IMR-90 (cell line): ENCODE measurements around the gene TMEM50A. TPM values are rescaled to one million over a fixed set of nuclear protein-coding genes. Genes with fewer than 3 reads are reported as not detected.
"Not testable (repeated sequence)": the region's sequence is repeated elsewhere in the genome, so short reads cannot be mapped to it uniquely, and the experiment has no call there.

Source experiments
- ATAC-seq: fragments of 200-7000 bp; cut with Tn5 transposase; 2 replicates; pipeline ENCODE4 v1.9.1; 2020; ENCODE audit warnings: low read depth, mild to moderate bottlenecking, moderate library complexity
- BruUV-seq: library from RNA; stranded (reverse); fragments of 400-500 nt; replicated peaks from 2 replicates; lab custom pipeline; 2021; lab: Mats Ljungman, UMichigan
- CTCF ChIA-PET: fragments of 300-600 bp; formaldehyde crosslinking; extraction: SDS; loops from one replicate; lab custom pipeline; 2021; ENCODE audit warnings: antibody characterized with exemption; lab: Yijun Ruan, JAX
- POLR2A ChIA-PET: fragments of 300-600 bp; sonication (Branson Sonifier 250); formaldehyde crosslinking; loops from one replicate; lab custom pipeline; 2022; ENCODE audit warnings: antibody characterized with exemption; ENCODE audit not compliant: unreplicated experiment; lab: Charles Lee
- DNase-seq: peaks from one replicate; pipeline ENCODE4 v3.0.0; 2013
- H2AFZ ChIP-seq: replicated peaks from 2 replicates; pipeline ENCODE3; 2013; ENCODE audit warnings: low read length, mild to moderate bottlenecking; ENCODE audit not compliant: poor library complexity
- H2AK5ac ChIP-seq: 2 replicates; pipeline ENCODE4 v1.6.1; 2013; ENCODE audit warnings: low read depth, low read length, inconsistent platforms
- H2AK9ac ChIP-seq: replicated peaks from 2 replicates; pipeline ENCODE3; 2013; ENCODE audit warnings: mild to moderate bottlenecking, low read depth, low read length, moderate library complexity; ENCODE audit not compliant: poor library complexity
- H2BK120ac ChIP-seq: 2 replicates; pipeline ENCODE4 v1.6.1; 2013; ENCODE audit warnings: low read depth, low read length, inconsistent platforms
- H2BK15ac ChIP-seq: 3 replicates; pipeline ENCODE4 v1.6.1; 2013; ENCODE audit warnings: low read depth, low read length, inconsistent platforms
- H2BK20ac ChIP-seq: 2 replicates; pipeline ENCODE4 v1.6.1; 2013; ENCODE audit warnings: low read depth, mild to moderate bottlenecking, inconsistent platforms, low read length, moderate library complexity
- H2BK5ac ChIP-seq: 2 replicates; pipeline ENCODE4 v1.6.1; 2013; ENCODE audit warnings: mild to moderate bottlenecking, low read depth, low read length, inconsistent platforms; ENCODE audit not compliant: poor library complexity, severe bottlenecking
- H3K14ac ChIP-seq: replicated peaks from 2 replicates; pipeline ENCODE4 v1.6.1; 2013; ENCODE audit warnings: low read depth, low read length, inconsistent platforms
- H3K18ac ChIP-seq: 2 replicates; pipeline ENCODE4 v1.6.1; 2013; ENCODE audit warnings: low read depth, low read length, control low read depth
- H3K23ac ChIP-seq: 2 replicates; pipeline ENCODE4 v1.6.1; 2013; ENCODE audit warnings: low read depth, low read length, inconsistent platforms
- H3K27ac ChIP-seq: 2 replicates; pipeline ENCODE4 v1.5.1; 2013; ENCODE audit warnings: mild to moderate bottlenecking, control low read depth, low read length; ENCODE audit not compliant: insufficient read depth
- H3K27me3 ChIP-seq: 2 replicates; pipeline ENCODE4 v1.6.1; 2013; ENCODE audit warnings: low read length; ENCODE audit not compliant: control insufficient read depth, insufficient read depth
- H3K36me3 ChIP-seq: 2 replicates; pipeline ENCODE4 v1.6.1; 2013; ENCODE audit warnings: low read length, mixed read lengths; ENCODE audit not compliant: control insufficient read depth, insufficient read depth
- H3K4ac ChIP-seq: 2 replicates; pipeline ENCODE4 v1.6.1; 2013; ENCODE audit warnings: low read depth, low read length, inconsistent platforms
- H3K4me1 ChIP-seq: 2 replicates; pipeline ENCODE4 v1.6.1; 2013; ENCODE audit warnings: low read length, mixed read lengths; ENCODE audit not compliant: control insufficient read depth, insufficient read depth
- H3K4me2 ChIP-seq: 2 replicates; pipeline ENCODE4 v1.6.1; 2013; ENCODE audit warnings: low read depth, mild to moderate bottlenecking, control low read depth, low read length, moderate library complexity
- H3K4me3 ChIP-seq: 2 replicates; pipeline ENCODE4 v1.5.1; 2013; ENCODE audit warnings: low read depth, mild to moderate bottlenecking, control low read depth, low read length, moderate library complexity; ENCODE audit not compliant: insufficient read depth
- H3K56ac ChIP-seq: 2 replicates; pipeline ENCODE4 v1.6.1; 2013; ENCODE audit warnings: low read length, inconsistent platforms; ENCODE audit not compliant: insufficient read depth; ENCODE audit errors: extremely low read depth
- H3K79me1 ChIP-seq, 2 experiments: 2 replicates each; pipeline ENCODE4 v1.6.1; 2013; ENCODE audit warnings: low read length in 2 of 2, inconsistent platforms in 1 of 2, low read depth in 1 of 2
- H3K9ac ChIP-seq: 2 replicates; pipeline ENCODE4 v1.6.1; 2013; ENCODE audit warnings: low read depth, low read length, control low read depth
- H3K9me1 ChIP-seq: 2 replicates; pipeline ENCODE4 v1.6.1; 2013; ENCODE audit warnings: low read length, inconsistent platforms; ENCODE audit not compliant: insufficient read depth
- H3K9me3 ChIP-seq: 2 replicates; pipeline ENCODE4 v1.6.1; 2013; ENCODE audit warnings: low read length; ENCODE audit not compliant: control insufficient read depth, insufficient read depth
- H4K20me1 ChIP-seq: 2 replicates; pipeline ENCODE4 v1.6.1; 2013; ENCODE audit warnings: low read length, inconsistent platforms; ENCODE audit not compliant: insufficient read depth
- H4K5ac ChIP-seq: 2 replicates; pipeline ENCODE4 v1.6.1; 2013; ENCODE audit warnings: mild to moderate bottlenecking, low read depth, low read length, control low read depth
- H4K8ac ChIP-seq, 2 experiments: 2 replicates each; pipeline ENCODE4 v1.6.1; 2013; ENCODE audit warnings: low read depth in 2 of 2, low read length in 2 of 2, control low read depth in 1 of 2, inconsistent platforms in 1 of 2
- H4K91ac ChIP-seq: 2 replicates; pipeline ENCODE4 v1.6.1; 2013; ENCODE audit warnings: low read depth, low read length, inconsistent platforms; ENCODE audit not compliant: insufficient read depth
- WGBS, 2 experiments: methylation state at CpG; one replicate each; pipeline versions ENCODE4 v1.1.5 to v1.1.7; 2013; ENCODE audit warnings: missing lambda C conversion rate in 2 of 2; ENCODE audit not compliant: insufficient read length in 1 of 2; ENCODE audit errors: extremely low coverage in 2 of 2; 5-methylcytosine and 5-hydroxymethylcytosine counted together
- dilution Hi-C: fragments of 300-500 bp; cut with HindIII; formaldehyde crosslinking; loops from one replicate; pipeline ENCODE4 v1.14.3; 2018; ENCODE audit warnings: low sequenced_read_pairs; ENCODE audit not compliant: unreplicated experiment
- in situ Hi-C: fragments of 300-500 bp; cut with MboI; formaldehyde crosslinking; loops from 3 replicates; pipeline ENCODE4 v1.14.3; 2019; ENCODE audit warnings: low sequenced_read_pairs, inconsistent platforms, mixed read lengths
- intact Hi-C: fragments of 100-400 bp; cut with micrococcal nuclease; formaldehyde crosslinking; loops from 2 replicates; pipeline ENCODE4 v1.10.0; 2022
- polyA plus RNA-seq, 3 experiments: library from polyadenylated mRNA; depleted of rRNA; stranded (reverse); fragments of >200 nt; gene quantifications; 2 replicates each; pipeline ENCODE4 v1.2.3, GENCODE V29; 2012; ENCODE audit warnings: low replicate concordance in 1 of 3
- total RNA-seq: library from RNA; depleted of rRNA; stranded (reverse); fragments of >200 nt; gene quantifications from 2 replicates; pipeline ENCODE4 v1.2.3, GENCODE V29; 2012

TMEM50A gene
- total and polyA plus RNA-seq, 2 of the 4 experiments (the other 2 are of a cell fraction) = 48.4 to 63.9 TPM

- H3K4ac ChIP-seq, DNase-seq, intact Hi-C loops, H4K5ac ChIP-seq, H4K8ac ChIP-seq, H3K36me3 ChIP-seq, H2AK5ac ChIP-seq, H3K9me3 ChIP-seq, H3K4me3 ChIP-seq, H3K9ac ChIP-seq, H2BK20ac ChIP-seq, H3K56ac ChIP-seq, H3K14ac ChIP-seq, H3K27ac ChIP-seq, H3K23ac ChIP-seq, H3K4me1 ChIP-seq, H3K27me3 ChIP-seq, POLR2A ChIA-PET, H4K91ac ChIP-seq, H3K4me2 ChIP-seq, H2BK15ac ChIP-seq, BruUV-seq, ATAC-seq, CTCF ChIA-PET, H2AK9ac ChIP-seq, H3K79me1 ChIP-seq, H2BK120ac ChIP-seq, H3K18ac ChIP-seq, H3K9me1 ChIP-seq, in situ Hi-C loops, dilution Hi-C loops, H2AFZ ChIP-seq, H4K20me1 ChIP-seq, H2BK5ac ChIP-seq: not testable (repeated sequence)
- no CpG with 5 or more reads among the region's 17 CpGs for WGBS, 2 experiments
Measured at GRCh38 chr1:25327864-25328790, 10.0 kb upstream of the TMEM50A start.

DNA sequence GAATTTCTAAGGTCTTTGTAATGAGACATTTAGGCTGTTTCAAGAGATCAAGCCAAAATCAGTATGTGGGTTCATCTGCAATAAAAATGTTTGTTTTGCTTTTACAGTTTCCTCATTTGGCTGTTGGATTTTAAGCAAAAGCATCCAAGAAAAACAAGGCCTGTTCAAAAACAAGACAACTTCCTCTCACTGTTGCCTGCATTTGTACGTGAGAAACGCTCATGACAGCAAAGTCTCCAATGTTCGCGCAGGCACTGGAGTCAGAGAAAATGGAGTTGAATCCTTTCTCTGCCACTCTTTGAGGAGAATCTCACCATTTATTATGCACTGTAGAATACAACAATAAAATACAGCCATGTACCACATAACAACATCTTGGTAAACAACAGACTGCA lies 9.3 kb upstream of the TMEM50A start:
- H3K4me2 ChIP-seq, H3K36me3 ChIP-seq, H3K4me3 ChIP-seq, H3K27ac ChIP-seq, H2BK15ac ChIP-seq, H3K9me1 ChIP-seq, H3K18ac ChIP-seq, H3K56ac ChIP-seq, H3K14ac ChIP-seq, H3K23ac ChIP-seq, H3K4ac ChIP-seq, ATAC-seq, dilution Hi-C loops, POLR2A ChIA-PET, DNase-seq, H3K27me3 ChIP-seq, H2AK9ac ChIP-seq, in situ Hi-C loops, H2BK5ac ChIP-seq, H4K5ac ChIP-seq, BruUV-seq, CTCF ChIA-PET, H4K20me1 ChIP-seq, H2BK120ac ChIP-seq, H2BK20ac ChIP-seq, H2AFZ ChIP-seq, H4K8ac ChIP-seq, H3K79me1 ChIP-seq, H4K91ac ChIP-seq, H2AK5ac ChIP-seq, H3K9me3 ChIP-seq, H3K9ac ChIP-seq, intact Hi-C loops, H3K4me1 ChIP-seq: not testable (repeated sequence)
- no CpG with 5 or more reads among the region's 4 CpGs for WGBS, 2 experiments
